DMS53 treated with DMSO at 0.1 percent for 48 hours (cell line): ENCODE results near the gene BAHCC1.

Experiments used
- DNase-seq: peaks from one replicate; lab custom pipeline; 2025; ENCODE audit not compliant: unreplicated experiment; lab: John Stamatoyannopoulos, UW

Gene BAHCC1

DNA sequence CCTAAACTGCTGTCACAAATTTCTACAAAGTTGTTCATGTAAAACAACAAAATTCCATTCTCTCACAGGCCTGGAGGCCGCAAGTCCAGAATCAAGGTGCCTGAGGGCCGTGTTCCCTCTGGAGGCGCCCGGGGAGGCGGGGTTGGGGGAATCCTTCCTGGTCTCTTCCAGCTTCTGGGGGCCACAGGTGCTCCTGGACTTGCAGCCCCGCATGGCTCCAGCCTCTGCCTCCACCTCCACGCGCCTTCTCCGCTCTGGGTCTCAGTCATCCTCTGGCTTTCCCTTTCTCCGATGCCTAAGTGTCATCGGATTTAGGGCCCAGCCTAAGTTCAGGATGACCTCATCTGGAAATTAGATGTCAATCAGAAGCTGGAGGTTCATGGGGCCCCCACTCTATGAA is 28.6 kb upstream of the BAHCC1 start:
- DNase-seq: no peak

DNA sequence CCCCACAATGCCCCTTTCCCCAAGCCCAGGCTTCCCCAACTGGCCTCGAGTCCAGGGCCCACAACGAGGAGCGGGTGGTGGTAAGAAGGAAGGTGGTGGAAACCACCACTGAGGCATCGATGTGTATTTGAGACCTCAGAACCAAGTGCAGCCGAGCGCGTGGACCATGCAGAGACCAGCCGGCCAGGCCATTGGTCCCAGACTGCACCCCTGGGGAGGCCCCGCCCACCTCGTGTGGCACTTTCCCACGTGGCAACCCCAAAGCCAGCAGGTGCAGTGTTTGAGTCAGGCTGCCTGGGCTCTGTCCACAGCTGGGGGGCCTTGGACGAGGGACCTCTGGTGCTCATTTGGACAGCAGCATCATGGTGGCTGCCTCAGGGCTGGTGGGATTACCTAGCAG is 28.1 kb upstream of the BAHCC1 start:
- no peak for DNase-seq

DNA sequence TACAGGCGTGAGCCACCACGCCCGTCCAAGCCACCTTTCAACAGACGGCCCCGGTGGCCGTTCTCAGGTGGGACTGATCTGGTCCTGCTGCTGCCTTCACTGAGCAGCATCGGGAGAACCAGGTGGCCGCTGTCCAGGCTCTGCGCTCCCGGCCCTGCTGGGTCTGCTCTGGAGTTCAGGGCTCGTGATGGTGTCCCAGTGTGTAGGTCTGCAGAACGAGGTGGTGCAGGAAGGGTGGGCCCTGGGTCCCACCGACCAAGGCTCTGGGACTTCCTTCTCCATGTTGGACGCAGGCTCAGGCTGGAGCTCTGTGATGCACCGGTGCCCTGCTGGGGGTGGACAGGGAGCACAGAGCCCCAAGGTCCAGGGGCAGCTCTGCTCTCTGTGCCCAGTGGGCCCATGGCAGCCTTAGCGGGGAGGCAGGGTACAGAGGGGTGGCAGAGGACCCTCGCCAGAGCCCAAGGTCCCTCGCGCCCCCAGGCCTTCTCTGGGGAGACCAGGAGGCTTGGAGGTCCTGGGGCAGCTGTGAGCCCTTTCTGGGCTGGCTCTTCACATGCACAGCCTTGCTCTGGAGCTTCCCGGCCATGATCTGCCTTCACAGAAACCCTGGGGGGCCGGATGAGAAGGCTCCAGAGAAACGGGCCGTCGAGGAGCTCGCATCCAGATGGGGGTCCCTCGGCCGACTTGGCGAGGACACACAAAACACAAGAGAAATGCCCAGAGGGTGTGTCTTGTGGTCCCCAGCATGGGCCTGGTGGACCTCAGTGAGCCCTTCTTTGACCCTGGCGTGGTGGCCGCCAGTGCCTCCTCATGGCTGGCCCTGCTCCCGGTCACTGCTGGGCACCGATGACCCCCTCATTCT is 26.9 kb upstream of the BAHCC1 start:
- DNase-seq: no peak

DNA sequence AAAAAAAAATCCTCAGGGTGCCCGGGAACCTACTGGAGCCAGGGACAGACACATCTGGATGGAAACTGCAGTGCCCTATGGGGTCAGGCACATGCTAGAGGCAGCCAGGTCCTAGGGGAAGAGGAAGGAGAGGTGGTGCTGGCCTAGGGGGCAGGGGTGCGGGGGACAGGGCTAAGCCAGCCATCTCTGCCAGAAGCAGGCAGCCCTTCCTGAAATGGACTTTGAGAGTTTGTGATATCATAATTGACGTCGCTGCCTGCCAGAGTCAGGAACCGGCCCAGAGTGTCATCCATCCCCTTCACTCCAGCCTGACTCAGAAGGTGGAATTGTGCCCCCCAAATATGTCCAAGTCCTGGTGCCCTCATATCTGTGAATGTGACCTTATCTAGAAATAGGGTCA is 25.0 kb upstream of the BAHCC1 start:
- DNase-seq: no peak

DNA sequence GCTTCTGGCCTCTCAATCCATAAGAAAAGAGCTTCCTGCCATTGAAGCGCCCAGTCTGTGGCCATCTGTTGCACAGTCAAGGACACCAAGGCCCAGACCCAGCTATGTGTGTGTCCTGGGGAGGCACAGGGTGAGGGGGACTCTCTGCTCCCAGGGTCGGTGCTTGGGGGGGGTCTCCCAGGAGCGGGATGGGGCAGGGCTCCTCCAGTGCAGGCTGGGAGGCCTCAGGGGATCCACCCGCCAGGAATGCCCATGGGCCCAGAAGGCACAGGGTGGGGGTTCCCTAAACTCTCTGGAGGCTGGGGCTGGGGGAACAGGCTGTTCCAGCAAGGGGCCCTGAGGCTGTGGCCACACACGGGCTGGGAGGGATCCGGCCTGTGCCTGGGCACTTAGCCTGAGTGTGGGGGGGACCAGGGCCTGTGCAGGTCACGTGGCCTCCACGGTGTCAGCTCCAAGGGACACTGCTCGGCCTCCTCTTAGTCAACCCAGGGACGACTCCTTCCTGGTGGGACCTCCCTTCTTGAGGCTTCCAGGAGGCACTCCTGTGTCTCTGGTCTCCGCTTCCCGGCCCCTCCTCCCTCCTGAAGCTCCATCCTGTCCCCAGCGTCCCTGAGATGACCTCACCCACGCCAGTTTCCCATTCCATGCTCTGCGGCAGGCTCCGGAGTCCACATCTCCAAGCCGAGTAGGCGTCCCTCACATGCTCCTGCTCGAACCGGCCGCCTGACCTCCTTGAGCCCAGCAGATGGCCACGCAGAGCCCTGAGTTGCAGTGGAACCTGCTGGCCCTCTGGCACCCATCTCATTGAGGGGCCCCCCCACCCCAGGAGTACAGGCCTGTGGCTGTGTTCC is 23.1 kb upstream of the BAHCC1 start:
- DNase-seq: no peak

DNA sequence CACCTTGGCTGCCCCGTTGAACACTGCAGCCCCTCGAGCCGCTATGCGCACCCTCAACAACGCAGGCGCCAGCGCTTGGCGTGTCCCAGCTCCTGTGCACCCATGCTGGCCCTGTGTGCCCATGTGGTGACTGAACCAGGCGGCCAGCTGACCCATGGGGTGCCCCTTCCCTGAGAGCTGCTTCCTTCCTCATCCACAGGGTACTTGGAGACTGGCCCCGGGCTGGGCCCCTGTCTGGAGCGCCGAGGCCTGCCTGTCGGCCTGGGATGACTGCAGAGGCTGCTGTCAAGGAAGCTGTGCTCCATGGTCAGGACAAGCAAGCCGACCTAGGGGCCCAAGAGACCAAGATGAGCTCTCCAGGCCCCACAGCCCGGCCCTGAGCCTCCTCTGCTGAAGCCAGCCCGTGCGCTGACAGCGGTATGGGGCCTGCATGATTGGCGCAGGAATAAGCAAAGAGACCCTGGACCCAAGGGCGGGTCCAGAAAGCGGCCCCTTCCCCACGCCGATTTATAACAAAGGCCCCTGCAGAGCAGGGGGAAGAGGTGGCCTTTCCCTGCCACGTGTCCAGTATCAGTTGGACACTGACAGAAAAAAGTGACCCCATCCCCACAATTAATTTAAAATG is 21.6 kb upstream of the BAHCC1 start:
- DNase-seq: no peak

DNA sequence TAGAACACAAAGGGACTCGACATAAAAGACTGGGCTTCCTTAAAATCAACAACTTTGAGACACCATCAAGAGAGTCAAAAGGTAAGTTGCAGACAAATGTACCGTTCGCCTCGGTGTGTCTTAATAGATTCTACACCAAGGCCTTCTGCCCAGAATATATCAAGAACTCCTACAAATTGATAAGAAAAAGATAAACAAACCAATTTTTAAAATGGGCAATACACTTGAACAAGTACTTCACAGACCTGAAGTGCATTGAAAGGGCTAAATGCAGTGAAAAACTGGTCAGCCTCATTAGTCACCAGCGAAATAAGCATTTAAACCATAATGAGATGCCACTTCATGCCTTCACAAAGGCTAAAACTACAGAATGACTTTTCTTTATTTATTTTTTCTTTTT is 20.4 kb upstream of the BAHCC1 start:
- no peak for DNase-seq

DNA sequence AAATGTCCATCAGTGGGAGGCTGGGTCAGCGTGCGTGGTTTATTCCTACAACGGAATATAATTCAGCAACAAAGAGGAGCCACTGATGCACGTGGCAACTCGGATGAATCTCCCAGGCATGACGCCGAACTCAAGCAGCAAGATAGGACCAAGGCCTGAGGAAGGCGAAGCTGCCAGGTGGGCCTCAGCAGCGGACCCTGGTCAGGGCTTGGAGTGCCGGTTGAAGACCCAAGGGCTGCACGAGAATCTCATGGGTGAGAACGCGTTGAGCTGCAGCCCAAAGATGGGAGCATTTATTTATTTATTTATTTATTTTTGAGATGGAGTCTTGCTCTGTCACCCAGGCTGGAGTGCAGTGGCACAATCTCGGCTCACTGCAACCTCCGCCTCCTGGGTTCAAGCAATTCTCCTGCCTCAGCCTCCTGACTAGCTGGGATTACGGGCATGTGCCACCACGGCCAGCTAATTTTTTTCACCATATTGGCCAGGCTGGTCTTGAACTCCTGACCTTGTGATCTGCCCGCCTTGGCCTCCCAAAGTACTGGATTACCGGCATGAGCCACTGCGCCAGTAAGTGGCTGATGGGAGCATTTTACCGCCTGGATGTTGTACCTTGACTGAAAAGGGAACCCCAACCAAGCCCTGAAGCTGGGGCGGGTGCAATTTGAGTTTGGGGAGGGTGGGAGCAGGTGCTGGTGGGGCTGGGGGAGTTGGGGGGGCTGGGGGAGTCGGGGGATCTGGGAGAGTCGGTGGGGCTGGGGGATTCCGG is 18.1 kb upstream of the BAHCC1 start:
- DNase-seq: no peak

DNA sequence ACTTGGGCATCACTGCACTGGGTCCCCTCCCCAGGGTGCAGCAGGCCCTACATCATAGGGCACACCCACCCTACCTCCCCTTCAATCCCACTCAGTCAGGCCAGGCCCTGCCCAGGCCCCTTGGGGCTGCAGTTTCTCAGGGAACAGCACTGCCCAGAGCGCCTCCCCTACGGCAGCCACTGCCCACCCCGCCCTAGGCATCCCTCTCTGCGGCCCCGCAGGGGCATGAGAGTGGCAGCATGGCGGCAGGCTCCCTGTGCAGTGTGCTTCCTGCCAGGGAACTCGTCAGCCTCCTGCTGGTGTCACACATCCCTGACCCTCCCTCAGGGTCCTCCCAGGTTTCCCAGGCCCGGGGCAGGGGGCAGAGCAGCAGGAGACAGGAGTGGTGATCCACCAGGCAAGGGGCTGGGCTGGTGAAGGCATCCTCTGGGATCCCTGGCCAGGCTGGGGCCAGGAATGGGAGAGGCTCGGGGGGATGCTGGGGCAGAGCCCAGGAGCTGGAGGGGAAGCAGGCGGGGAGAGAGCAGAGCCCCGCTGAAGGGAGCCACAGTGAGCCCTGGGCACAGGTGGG is 16.2 kb upstream of the BAHCC1 start:
- no peak for DNase-seq

DNA sequence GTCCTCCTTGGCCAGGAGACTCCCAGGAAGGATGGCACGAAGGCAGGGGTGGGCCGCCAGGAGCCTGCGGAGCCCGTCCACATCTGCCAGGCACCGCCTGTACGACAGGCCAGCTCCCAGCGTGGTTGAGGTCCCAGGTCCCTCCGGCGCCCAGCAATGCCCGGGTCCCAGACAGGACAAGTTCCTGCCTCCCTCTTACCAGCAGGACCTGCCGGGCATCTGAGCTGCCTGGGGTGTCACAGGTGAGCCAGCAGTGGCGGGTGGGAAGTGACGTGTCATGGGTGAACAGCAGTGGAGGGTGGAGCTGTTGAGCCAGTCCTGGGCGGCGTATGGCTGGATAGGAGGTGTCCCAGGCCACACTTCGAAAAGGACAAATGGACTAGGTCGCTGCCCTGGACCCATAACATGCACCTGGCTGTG is 15.7 kb upstream of the BAHCC1 start:
- peak; percentile 75 for DNase-seq

DNA sequence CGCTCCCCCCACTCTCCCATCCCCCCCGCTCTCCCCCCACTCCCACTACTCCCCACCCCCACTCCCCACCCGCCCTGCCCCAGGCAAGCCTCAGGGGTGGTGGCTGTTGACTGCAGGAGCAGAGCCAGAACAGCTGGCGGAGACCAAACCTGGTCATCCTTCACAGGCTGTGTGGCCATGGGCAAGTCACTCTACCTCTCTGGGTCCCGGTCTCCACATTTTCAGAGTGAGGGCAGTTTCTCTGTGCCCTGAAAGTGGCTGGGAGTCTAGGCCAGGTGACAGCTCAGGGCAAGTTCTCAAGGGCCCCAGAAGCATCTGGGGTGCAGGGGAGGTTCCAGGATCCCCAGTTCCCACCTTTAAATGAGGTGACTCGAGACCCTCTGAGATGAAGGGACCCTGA is 15.1 kb upstream of the BAHCC1 start:
- DNase-seq: no peak

DNA sequence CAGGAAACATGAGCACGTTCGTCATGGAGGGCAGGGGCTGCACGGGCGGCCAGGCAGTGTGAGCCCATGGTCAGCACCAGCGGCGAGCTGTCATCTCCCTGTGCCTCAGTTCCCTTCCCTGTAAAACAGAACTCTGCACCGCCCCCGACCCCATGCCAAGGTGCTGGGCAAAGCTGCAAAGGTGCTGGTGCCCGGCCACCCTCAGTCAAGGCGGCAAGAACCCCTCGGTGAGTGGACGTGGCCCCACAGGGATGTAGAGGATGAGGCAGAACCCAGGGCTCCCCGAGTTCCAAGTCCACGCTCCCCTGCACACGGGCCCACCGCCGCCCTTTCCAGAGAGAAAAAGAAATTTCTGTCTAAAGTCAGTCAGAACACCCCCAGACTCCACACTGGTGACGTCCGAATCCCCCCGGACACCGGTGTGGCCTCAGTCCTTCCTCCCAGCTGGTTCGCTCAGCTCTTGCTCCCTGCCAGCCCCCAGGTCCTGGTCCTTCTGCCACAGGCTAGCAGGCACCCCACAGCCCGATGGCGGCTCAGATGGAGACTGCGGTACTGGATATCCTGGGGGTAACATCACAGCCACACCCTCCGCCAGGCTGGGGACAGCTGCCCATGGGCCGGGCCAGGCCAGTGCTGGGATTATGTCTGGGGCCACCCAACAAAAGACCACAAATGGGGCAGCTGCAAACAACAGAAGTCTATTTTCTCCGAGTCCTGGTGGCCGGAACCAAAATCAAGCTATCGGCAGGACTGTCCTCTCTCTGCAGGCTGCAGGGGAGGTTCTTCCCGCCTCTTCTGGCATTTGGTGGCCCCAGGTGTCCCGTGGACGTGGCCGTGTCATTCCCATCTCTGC is 14.4 kb upstream of the BAHCC1 start:
- no peak for DNase-seq

DNA sequence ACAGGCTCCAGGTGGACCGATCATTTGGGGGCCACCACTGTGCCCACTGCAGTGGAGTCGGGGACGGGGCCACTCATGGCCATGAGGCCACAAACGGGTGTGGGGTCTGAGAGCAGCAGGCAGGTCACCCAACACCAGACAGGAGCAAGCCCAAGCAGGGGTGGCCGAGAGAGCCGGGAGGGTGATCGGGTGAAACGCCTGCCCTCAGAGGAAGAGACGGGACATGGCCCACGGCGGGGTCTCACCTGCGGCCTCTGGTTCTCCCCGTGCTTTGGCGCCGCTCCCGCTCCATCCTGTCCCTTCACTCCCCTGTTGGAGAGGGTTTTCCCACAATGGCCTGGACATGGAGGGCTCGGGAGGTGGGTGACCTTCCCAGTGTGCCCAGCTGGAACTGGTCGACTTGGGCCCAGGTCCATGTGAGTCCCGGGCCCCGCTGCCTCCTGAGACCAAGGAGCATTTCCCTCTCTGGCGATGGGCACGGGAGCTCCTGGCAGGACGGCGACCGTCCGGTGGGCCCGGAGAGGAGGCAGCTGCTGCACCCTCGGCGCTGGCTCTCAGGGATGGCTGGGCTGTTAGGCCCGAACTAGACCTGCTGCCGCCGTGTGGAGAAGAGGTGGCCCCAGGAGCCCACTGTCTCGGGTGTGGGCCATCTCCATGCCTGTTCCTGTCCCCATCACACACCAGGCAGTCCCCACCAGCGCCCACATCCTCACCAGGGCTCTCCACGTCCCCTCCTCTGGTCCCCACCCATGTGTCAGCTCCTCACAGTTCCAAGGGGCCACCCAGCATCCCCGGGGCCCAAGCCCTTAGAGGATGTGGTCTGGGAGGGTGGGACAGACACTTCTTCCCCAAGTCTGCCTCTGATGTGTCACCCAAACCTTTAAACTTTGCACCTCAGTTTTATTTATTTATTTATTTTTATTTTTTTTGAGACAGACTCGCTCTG is 13.4 kb upstream of the BAHCC1 start:
- no peak for DNase-seq

DNA sequence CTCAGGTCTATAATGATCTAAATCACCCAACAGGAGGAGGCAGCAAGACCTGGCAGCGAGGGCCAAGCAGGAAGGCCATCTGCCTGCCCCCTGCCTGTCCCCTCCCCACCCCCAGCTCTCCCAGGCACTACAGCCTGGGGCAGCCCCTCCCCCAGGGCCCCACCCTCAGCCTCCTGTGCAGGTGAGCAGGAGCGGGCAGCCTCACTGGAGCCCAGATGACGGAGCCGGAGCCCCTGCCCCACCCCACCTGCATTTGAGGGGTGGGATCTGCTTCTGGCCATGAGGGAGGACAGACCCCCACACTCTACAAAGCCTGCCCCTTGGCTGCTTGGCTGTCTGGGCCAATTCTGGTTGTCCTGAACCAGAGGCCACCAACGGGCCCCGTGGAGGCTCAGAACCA is 12.4 kb upstream of the BAHCC1 start:
- DNase-seq: no peak

DNA sequence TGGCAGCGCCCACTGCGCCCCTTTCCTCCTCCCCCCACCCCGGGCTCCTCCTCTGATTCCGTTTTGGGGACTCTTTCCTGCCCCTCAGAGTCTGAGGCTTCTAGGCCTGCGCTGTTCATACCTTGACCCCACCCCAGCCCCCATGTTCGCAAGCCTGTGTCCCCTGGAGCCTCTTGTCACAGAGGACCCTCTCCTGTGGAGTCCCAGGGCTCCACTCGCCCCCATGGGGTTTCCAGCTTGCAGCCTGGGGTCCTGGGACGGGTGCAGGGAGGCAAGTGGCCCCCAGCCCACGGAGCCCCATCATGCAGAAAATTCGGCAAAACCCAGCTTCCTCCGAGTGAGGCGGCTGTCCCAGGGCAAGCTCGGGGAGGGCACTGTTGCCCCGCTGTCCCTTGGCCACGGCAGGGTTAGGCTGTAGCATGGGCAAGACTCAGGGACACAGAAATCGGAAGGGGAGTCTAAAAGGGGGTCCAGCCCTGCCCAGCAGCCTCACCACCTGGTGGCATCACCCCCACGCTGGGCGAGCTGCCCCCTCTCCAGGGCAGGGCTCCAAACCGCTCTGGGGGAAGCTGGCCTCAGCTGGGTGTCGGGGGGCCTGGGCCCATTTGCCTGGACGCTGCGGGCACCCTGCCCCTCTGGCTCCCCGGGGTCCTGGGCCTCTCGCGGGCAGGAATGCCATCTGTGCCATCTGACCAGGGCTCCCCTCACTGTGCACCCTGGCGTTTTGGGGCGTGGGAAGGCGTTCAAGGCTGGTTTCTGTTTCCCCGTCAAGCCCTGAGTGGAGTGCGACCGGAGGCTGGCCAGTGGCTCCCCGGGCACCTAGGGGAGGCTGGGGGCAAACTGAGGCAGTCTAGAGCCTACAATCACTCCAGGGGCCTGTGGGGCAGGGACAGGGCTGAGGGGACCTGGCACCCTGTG is 11.5 kb upstream of the BAHCC1 start:
- DNase-seq: no peak

DNA sequence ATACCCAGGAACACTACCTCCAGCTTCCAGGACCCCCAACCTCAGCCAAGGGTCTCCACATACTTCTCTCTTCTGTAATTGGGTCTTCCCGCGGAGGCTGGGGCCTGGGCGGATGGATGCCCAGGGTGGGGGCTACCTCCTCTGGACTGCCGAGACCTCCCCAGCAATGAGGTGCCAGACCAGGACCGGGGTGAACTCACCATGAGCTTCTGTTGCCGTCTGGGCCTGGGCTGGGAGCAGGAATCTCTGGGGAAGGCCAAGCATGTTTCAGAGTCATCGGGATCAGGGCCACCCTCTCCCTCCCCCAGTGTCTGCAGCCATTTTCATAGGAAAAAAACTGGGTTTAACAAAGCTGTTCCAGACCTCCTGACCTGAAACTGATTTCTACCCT is 10.3 kb upstream of the BAHCC1 start:
- DNase-seq: no peak

DNA sequence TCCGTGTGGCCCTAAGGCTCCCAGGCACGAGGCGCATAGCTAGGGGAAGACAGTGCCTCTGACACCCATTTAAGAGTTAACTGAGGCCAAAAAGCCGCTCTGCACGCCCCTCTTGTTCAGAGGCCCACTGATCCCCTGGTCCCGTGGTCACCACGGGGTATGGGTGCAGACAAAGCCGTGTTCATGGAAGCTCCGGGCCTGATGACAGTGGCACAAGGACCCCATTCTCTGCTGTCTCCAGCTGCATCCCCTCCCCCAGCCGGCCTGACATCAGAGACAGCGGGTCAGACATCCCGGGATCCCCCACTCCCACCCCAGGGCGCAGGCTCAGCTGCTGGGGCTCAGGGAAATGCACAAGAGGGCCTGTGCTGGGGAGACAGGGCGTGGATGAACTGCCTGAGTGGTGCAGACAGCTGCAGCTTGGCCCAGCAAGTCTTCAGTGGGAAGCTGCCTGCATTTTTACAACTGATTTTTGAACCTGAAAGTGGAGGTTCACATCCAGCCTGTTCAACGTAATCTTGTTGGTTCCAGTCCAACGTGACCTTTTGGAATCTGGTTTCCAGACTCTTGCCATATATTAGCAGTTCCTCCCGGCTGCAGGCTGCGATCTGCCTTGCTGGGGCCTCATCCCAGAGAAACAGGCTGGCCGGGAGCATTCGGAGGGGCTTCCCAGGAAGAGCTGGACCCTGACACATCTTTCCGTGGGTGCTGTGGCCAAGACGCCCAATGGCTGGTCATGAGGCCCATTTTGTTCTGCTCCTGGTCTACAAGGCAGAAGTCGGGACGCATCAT is 9.7 kb upstream of the BAHCC1 start:
- no peak for DNase-seq
